ENCODE measurements around the gene PDE1A. TPM values are rescaled to one million over a fixed set of nuclear protein-coding genes. Genes with fewer than 3 reads are reported as not detected.

PDE1A gene
- total RNA-seq: not detected in 2 replicates
- total RNA-seq (2013): 0.61 TPM
- polyA plus RNA-seq: 0.06 and 0.07 TPM in 2 replicates
- polyA minus RNA-seq: not detected in 2 replicates

- H3K79me2 ChIP-seq (ENCODE audit: control insufficient read depth, insufficient read depth, low read length): no peaks in the 10 kb centered on the region
- ATAC-seq (ENCODE audit: low read depth) (no peak), DNase-seq (no peak)
- no peak within 1 kb of the TSS for H3K9ac ChIP-seq (ENCODE audit: low read length)
- WGBS (ENCODE audit: insufficient coverage): 14% methylated on average over 1 of the region's 3 CpGs
- Mint-ChIP-seq H3K9me3 (ENCODE audit: insufficient read depth) (no peaks in the 10 kb centered on the region), H3K27me3 (no peaks in the 10 kb centered on the region), H3K4me1 (no peaks in the 10 kb centered on the region), H3K27ac (no peak within 1 kb of the TSS), H3K4me3 (no peak within 1 kb of the TSS)
- no peak within 1 kb of the TSS for H3K4me3 ChIP-seq (ENCODE audit: control extremely low read depth in 1 of 5, extremely low read depth in 1 of 5, insufficient read depth in 1 of 5, low read depth in 2 of 5, low read length in 4 of 5)
- POLR2A ChIA-PET: no interaction called here
- H3K36me3 ChIP-seq (replicated peaks in 1 of 2; ENCODE audit: control extremely low read depth in 1 of 2, control insufficient read depth in 1 of 2, extremely low read depth in 1 of 2, insufficient read depth in 2 of 2, low read length in 1 of 2): no peaks in the 10 kb centered on the region
- intact Hi-C loops (cut with micrococcal nuclease): no loop called here
- H3K4me1 ChIP-seq (ENCODE audit: control insufficient read depth in 2 of 2, insufficient read depth in 2 of 2, low read length in 2 of 2): no peaks in the 10 kb centered on the region
- H4K20me1 ChIP-seq (ENCODE audit: control insufficient read depth, insufficient read depth, low read length, poor library complexity, severe bottlenecking): no peaks in the 10 kb centered on the region
- H3K4me2 ChIP-seq (replicated peaks; ENCODE audit: low read depth, low read length, poor library complexity, severe bottlenecking): no peak within 1 kb of the TSS
- no peaks in the 10 kb centered on the region for H3K9me3 ChIP-seq (ENCODE audit: control extremely low read depth in 1 of 3, control insufficient read depth in 2 of 3, insufficient read depth in 1 of 3, low read length in 2 of 3)
- TF ChIP-seq EZH2 (IDR thresholded peaks at IDR 0.05; ENCODE audit: borderline replicate concordance, insufficient read depth, low read depth, low read length, poor library complexity, severe bottlenecking): no peak
- CTCF ChIA-PET: no interaction called here
- no peak within 1 kb of the TSS for H2AFZ ChIP-seq (ENCODE audit: insufficient read depth, low read depth, low read length, poor library complexity, severe bottlenecking)
- H3K27me3 ChIP-seq (replicated peaks in 1 of 4; ENCODE audit: control extremely low read depth in 1 of 4, control insufficient read depth in 3 of 4, insufficient read depth in 4 of 4, low read length in 3 of 4): no peaks in the 10 kb centered on the region
- no peak within 1 kb of the TSS for H3K27ac ChIP-seq (ENCODE audit: low read length in 2 of 2)
Measured at GRCh38 chr2:182426918-182427240, at the start of gene PDE1A. Gene PDE1A (minus strand): TSS chr2:182427036.

GRCh38 chr2:182473635-182474034 is 46.8 kb upstream of the PDE1A start:
- no peak overlapping the region for H3K4me3 ChIP-seq (ENCODE audit: control extremely low read depth in 1 of 5, extremely low read depth in 1 of 5, insufficient read depth in 1 of 5, low read depth in 2 of 5, low read length in 4 of 5)
- no peaks in the 10 kb centered on the region for H3K4me1 ChIP-seq (ENCODE audit: control insufficient read depth in 2 of 2, insufficient read depth in 2 of 2, low read length in 2 of 2)
- Mint-ChIP-seq H3K4me3 (no peak overlapping the region), H3K9me3 (ENCODE audit: insufficient read depth) (no peaks in the 10 kb centered on the region), H3K27me3 (no peaks in the 10 kb centered on the region), H3K27ac (no peak overlapping the region), H3K4me1 (no peaks in the 10 kb centered on the region)
- H3K9ac ChIP-seq (ENCODE audit: low read length): no peak overlapping the region
- no peaks in the 10 kb centered on the region for H3K27me3 ChIP-seq (replicated peaks in 1 of 4; ENCODE audit: control extremely low read depth in 1 of 4, control insufficient read depth in 3 of 4, insufficient read depth in 4 of 4, low read length in 3 of 4)
- no peak for DNase-seq
- TF ChIP-seq EZH2 (IDR thresholded peaks at IDR 0.05; ENCODE audit: borderline replicate concordance, insufficient read depth, low read depth, low read length, poor library complexity, severe bottlenecking) (no peak), CTCF (IDR thresholded peaks at IDR 0.05) (no peak)
- no peaks in the 10 kb centered on the region for H4K20me1 ChIP-seq (ENCODE audit: control insufficient read depth, insufficient read depth, low read length, poor library complexity, severe bottlenecking)
- H3K36me3 ChIP-seq (replicated peaks in 1 of 2; ENCODE audit: control extremely low read depth in 1 of 2, control insufficient read depth in 1 of 2, extremely low read depth in 1 of 2, insufficient read depth in 2 of 2, low read length in 1 of 2): no peaks in the 10 kb centered on the region
- CTCF ChIA-PET: no interaction called here
- WGBS (ENCODE audit: insufficient coverage): no CpG with 5 or more reads among the region's 4 CpGs
- H3K79me2 ChIP-seq (ENCODE audit: control insufficient read depth, insufficient read depth, low read length): no peaks in the 10 kb centered on the region
- intact Hi-C loops (cut with micrococcal nuclease): no loop called here
- POLR2A ChIA-PET: no interaction called here
- H3K4me2 ChIP-seq (replicated peaks; ENCODE audit: low read depth, low read length, poor library complexity, severe bottlenecking): no peak overlapping the region
- no peak overlapping the region for H2AFZ ChIP-seq (ENCODE audit: insufficient read depth, low read depth, low read length, poor library complexity, severe bottlenecking)
- no peak for ATAC-seq (ENCODE audit: low read depth)
- H3K9me3 ChIP-seq (ENCODE audit: control extremely low read depth in 1 of 3, control insufficient read depth in 2 of 3, insufficient read depth in 1 of 3, low read length in 2 of 3): no peaks in the 10 kb centered on the region
- H3K27ac ChIP-seq (ENCODE audit: low read length in 2 of 2): no peak overlapping the region

Measured in B cell (primary cell).